BJ (cell line): Measurements from ENCODE around the gene TMEM132E. TPM values are rescaled to one million over a fixed set of nuclear protein-coding genes. Genes with fewer than 3 reads are reported as not detected.

ENCODE experiments used
- CTCF ChIA-PET: fragments of 350-600 bp; formaldehyde crosslinking; extraction: SDS; loops from one replicate; lab custom pipeline; 2021; ENCODE audit warnings: antibody characterized with exemption, inconsistent platforms; lab: Yijun Ruan, JAX
- POLR2A ChIA-PET: fragments of 300-600 bp; sonication (Branson Sonifier 250); formaldehyde crosslinking; extraction: SDS; loops from one replicate; lab custom pipeline; 2021; ENCODE audit warnings: antibody characterized with exemption; lab: Charles Lee
- DNase-seq: peaks from one replicate; pipeline ENCODE4 v3.0.0-alpha.2; 2011; ENCODE audit warnings: low read depth
- H3K27me3 ChIP-seq: 2 replicates; pipeline ENCODE4 v1.6.0; 2011; ENCODE audit warnings: low read length; ENCODE audit not compliant: control insufficient read depth, insufficient read depth
- H3K36me3 ChIP-seq: 2 replicates; pipeline ENCODE4 v1.5.1; 2011; ENCODE audit warnings: low read length; ENCODE audit not compliant: control insufficient read depth, insufficient read depth
- H3K4me3 ChIP-seq: 2 replicates; pipeline ENCODE4 v1.5.1; 2011; ENCODE audit warnings: low read depth, mild to moderate bottlenecking, control low read depth, low read length
- CTCF ChIP-seq: IDR thresholded peaks from 2 replicates; pipeline ENCODE4 v1.5.1; 2011; ENCODE audit warnings: low read depth, mild to moderate bottlenecking, control low read depth, inconsistent platforms, low read length, moderate library complexity; ENCODE audit not compliant: insufficient read depth
- polyA plus RNA-seq: library from polyadenylated mRNA; depleted of rRNA; stranded (reverse); fragments of >200 nt; gene quantifications from 2 replicates; pipeline ENCODE4 v1.2.3, GENCODE V29; 2011

Gene TMEM132E
- polyA plus RNA-seq, 1 experiment, result not detected

DNA sequence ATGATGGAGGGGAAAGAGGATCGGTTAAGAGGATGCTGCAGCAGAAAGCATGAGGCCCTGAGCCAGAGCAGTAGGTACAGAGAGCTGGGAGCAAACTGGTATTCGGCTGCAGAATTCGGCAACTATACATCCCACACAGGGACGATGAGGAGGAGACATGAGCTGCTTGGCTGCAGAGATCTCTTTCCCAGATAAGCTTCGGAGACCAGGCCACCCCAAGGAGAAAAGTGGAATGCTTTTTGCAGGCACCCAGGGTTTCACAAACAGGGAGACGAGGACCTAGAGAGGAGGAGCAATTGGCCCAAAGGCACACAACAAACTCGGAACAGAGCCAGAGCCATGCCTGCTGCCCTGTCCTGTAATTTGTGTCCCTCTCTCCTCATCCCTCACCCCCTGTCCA is 62.0 kb downstream of the TMEM132E start:
- Histone ChIP-seq H3K4me3 (no peak overlapping the region), H3K27me3 (peaks cover 5% of the 10 kb centered on the region), H3K36me3 (no peaks in the 10 kb centered on the region)
- no peak for DNase-seq
- ChIA-PET CTCF (no interaction called here), POLR2A (no interaction called here)
- TF ChIP-seq CTCF, result no peak

- no peak for TF ChIP-seq CTCF
- Histone ChIP-seq H3K4me3 (no peak overlapping the region), H3K27me3 (no peaks in the 10 kb centered on the region; the same call in none of the 2 replicates), H3K36me3 (no peaks in the 10 kb centered on the region)
- POLR2A ChIA-PET, result no interaction called here
- DNase-seq, result no peak
- CTCF ChIA-PET, result interaction anchor here (0.5 to 0.6 kb wide), 2 partner anchors 55 to 1367 kb away, joined by 3 to 5 read pairs; no protein-coding TSS in a partner anchor
Measured at GRCh38 chr17:34644941-34645550, 65.7 kb downstream of the TMEM132E start.

GRCh38 chr17:34645594-34645993 is 66.2 kb downstream of the TMEM132E start:
- ChIA-PET POLR2A (no interaction called here), CTCF (no interaction called here)
- H3K27me3 ChIP-seq, result no peaks in the 10 kb centered on the region; the same call in 1 of the 2 replicates
- no peak for DNase-seq
- H3K36me3 ChIP-seq, result no peaks in the 10 kb centered on the region
- TF ChIP-seq CTCF, result no peak
- H3K4me3 ChIP-seq, result no peak overlapping the region

DNA sequence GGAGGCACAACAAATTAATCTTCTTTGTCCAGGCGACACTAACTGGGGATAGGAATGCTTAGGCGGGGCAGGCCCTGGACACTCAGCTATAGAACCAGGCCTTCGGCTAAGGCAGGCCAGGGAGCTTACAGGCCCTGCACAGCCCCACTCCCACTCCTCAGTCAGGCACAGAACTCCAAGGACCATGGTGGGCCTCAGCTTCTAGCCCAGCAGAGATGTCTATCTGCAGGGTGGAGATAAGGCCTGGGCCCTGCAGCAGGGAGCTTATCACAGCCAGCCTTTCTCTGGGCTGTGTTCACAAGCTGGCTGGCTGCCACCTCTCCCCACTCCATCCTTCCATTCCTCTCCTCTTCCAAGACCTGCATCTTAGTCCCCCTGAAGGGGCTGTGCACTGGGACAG is 68.1 kb downstream of the TMEM132E start:
- ChIA-PET CTCF (interaction anchor here (1.2 to 2.0 kb wide), 2 partner anchors 9 to 228 kb away, joined by 4 to 15 read pairs; no protein-coding TSS in a partner anchor), POLR2A (no interaction called here)

More for the DNA sequence above, 68.1 kb downstream of the TMEM132E start:
- Histone ChIP-seq H3K36me3 (no peaks in the 10 kb centered on the region), H3K27me3 (no peaks in the 10 kb centered on the region; the same call in 1 of the 2 replicates), H3K4me3 (no peak overlapping the region)
- no peak for DNase-seq
- no peak for TF ChIP-seq CTCF
